GM21786 (cell line): Measurements from ENCODE around the gene HSF2BP.
"Not testable (repeated sequence)": the region's sequence is repeated elsewhere in the genome, so short reads cannot be mapped to it uniquely, and the experiment has no call there.

Experiments
- ATAC-seq: cut with Tn5 transposase; IDR thresholded peaks from one replicate; pipeline ENCODE4 v1.9.1; 2021; ENCODE audit not compliant: unreplicated experiment

Gene HSF2BP

GRCh38 chr21:43687566-43688399 lies 28.5 kb upstream of the HSF2BP start:
- no peak for ATAC-seq

- ATAC-seq = no peak
Observed at GRCh38 chr21:43686811-43687565, 27.7 kb upstream of the HSF2BP start.

GRCh38 chr21:43684424-43684823 lies 25.1 kb upstream of the HSF2BP start:
- no peak for ATAC-seq

- no peak for ATAC-seq
Observed at GRCh38 chr21:43681650-43682049, 22.4 kb upstream of the HSF2BP start.

GRCh38 chr21:43680421-43680820 lies 21.1 kb upstream of the HSF2BP start:
- not testable (repeated sequence) for ATAC-seq

- no peak for ATAC-seq
Observed at GRCh38 chr21:43679951-43680350, 20.7 kb upstream of the HSF2BP start.

GRCh38 chr21:43676391-43676790 lies 17.1 kb upstream of the HSF2BP start:
- no peak for ATAC-seq

GRCh38 chr21:43675871-43676270 lies 16.6 kb upstream of the HSF2BP start:
- no peak for ATAC-seq

GRCh38 chr21:43669828-43670605 lies 10.7 kb upstream of the HSF2BP start:
- no peak for ATAC-seq

- no peak for ATAC-seq
Observed at GRCh38 chr21:43667191-43667904, 8.1 kb upstream of the HSF2BP start.

GRCh38 chr21:43665879-43666278 lies 6.6 kb upstream of the HSF2BP start:
- no peak for ATAC-seq

- ATAC-seq = no peak
Observed at GRCh38 chr21:43664358-43664757, 5.1 kb upstream of the HSF2BP start.

- no peak for ATAC-seq
Observed at GRCh38 chr21:43663033-43663432, 3.7 kb upstream of the HSF2BP start.

GRCh38 chr21:43662286-43662685 lies 3.0 kb upstream of the HSF2BP start:
- ATAC-seq = no peak

GRCh38 chr21:43658769-43659135 lies 536 bp downstream of the HSF2BP start:
- ATAC-seq = no peak

GRCh38 chr21:43658088-43658741 lies 1.1 kb downstream of the HSF2BP start:
- no peak for ATAC-seq

- ATAC-seq = no peak
Observed at GRCh38 chr21:43657355-43658087, 1.8 kb downstream of the HSF2BP start.

- no peak for ATAC-seq
Observed at GRCh38 chr21:43654806-43655489, 4.3 kb downstream of the HSF2BP start.

GRCh38 chr21:43653626-43654025 lies 5.7 kb downstream of the HSF2BP start:
- no peak for ATAC-seq
